Right lobe of liver (tissue), 6 donors: ENCODE results near the gene JMJD8. TPM values are rescaled to one million over a fixed set of nuclear protein-coding genes. Genes with fewer than 3 reads are reported as not detected.

Source experiments
- ATAC-seq, 4 donors: fragments of 200-7000 bp; cut with Tn5 transposase; one replicate each; pipeline ENCODE4 v1.9.1; 2020; ENCODE audit warnings: mild to moderate bottlenecking in 4 of 4, moderate library complexity in 4 of 4
- DNase-seq, 3 donors: peaks; one replicate each; pipeline ENCODE4 v3.0.0-alpha.2; 2020
- H3K27ac ChIP-seq, 3 donors: fragments of 200-600 bp; one replicate each; pipeline ENCODE4 v1.8.0; 2022
- H3K27me3 ChIP-seq, 2 donors: fragments of 200-600 bp; one replicate each; pipeline ENCODE4 v1.8.0; 2022
- H3K36me3 ChIP-seq, 4 donors: fragments of 200-600 bp; sonication (generic) in 1 of 4; one replicate each; pipeline versions ENCODE4 v1.5.1 to v1.8.0; 2017 to 2022; ENCODE audit warnings: control low read depth in 1 of 4
- H3K4me1 ChIP-seq, 4 donors: fragments of 200-600 bp; sonication (generic) in 1 of 4; one replicate each; pipeline versions ENCODE4 v1.5.1 to v1.8.0; 2017 to 2022; ENCODE audit warnings: control low read depth in 1 of 4
- H3K4me3 ChIP-seq, 3 donors: fragments of 200-600 bp; one replicate each; pipeline ENCODE4 v1.8.0; 2022
- H3K9me3 ChIP-seq, 4 donors: fragments of 200-600 bp; sonication (generic) in 1 of 4; one replicate each; pipeline versions ENCODE4 v1.5.1 to v1.8.0; 2017 to 2022; ENCODE audit warnings: control low read depth in 1 of 4
- POLR2A ChIP-seq: fragments of 450-650 bp; IDR thresholded peaks from one replicate; pipeline ENCODE4 v1.6.1; 2017; ENCODE audit warnings: antibody characterized with exemption, mild to moderate bottlenecking
- WGBS: methylation state at CpG from one replicate; pipeline ENCODE4 v1.1.6; 2018; ENCODE audit warnings: low coverage, low lambda C conversion rate; ENCODE audit not compliant: insufficient coverage; ENCODE audit errors: missing lambda C conversion rate; 5-methylcytosine and 5-hydroxymethylcytosine counted together
- intact Hi-C, 2 donors: fragments of 100-400 bp; cut with DNase I; formaldehyde crosslinking; loops; one replicate each; pipeline versions ENCODE4 v1.11.2 to v1.14.1; 2022
- total RNA-seq, 6 experiments: library from RNA; depleted of rRNA in 2 of 6; stranded (reverse); fragments of >200 nt in 2 of 6; fragmentation: NEBNext Ultra II Directional in 3 of 6; extraction: Animal tissue kit (Norgen Biotek cat#: 25700) in 3 of 6; gene quantifications; one replicate each; pipeline versions ENCODE4 v1.1.0 to v1.2.4, GENCODE V29; 2016 to 2023
- TF ChIP-seq, protein P1 (sequence below), 4 donors: fragments of 200-600 bp in 3 of 4; fragments of 450-650 bp in 1 of 4; IDR thresholded peaks; one replicate each; pipeline versions ENCODE4 v1.5.1 to v1.8.0; 2016 to 2022; ENCODE audit warnings: antibody characterized with exemption in 4 of 4, mild to moderate bottlenecking in 2 of 4
- donor health status: DM: no; HTN: yes; CAD: no.
- donor health status: DM: no; HTN: no; CAD: no.
- donor health status: DM: no; HTN: no; CAD: no.
- donor health status: DM: no; HTN: yes; CAD: no.
- donor health status: DM: no; HTN: yes; CAD: no.

Gene JMJD8
- total RNA-seq, 6 experiments from 2014 or later: 26.9 to 68.1 (median 36.9) TPM

DNA sequence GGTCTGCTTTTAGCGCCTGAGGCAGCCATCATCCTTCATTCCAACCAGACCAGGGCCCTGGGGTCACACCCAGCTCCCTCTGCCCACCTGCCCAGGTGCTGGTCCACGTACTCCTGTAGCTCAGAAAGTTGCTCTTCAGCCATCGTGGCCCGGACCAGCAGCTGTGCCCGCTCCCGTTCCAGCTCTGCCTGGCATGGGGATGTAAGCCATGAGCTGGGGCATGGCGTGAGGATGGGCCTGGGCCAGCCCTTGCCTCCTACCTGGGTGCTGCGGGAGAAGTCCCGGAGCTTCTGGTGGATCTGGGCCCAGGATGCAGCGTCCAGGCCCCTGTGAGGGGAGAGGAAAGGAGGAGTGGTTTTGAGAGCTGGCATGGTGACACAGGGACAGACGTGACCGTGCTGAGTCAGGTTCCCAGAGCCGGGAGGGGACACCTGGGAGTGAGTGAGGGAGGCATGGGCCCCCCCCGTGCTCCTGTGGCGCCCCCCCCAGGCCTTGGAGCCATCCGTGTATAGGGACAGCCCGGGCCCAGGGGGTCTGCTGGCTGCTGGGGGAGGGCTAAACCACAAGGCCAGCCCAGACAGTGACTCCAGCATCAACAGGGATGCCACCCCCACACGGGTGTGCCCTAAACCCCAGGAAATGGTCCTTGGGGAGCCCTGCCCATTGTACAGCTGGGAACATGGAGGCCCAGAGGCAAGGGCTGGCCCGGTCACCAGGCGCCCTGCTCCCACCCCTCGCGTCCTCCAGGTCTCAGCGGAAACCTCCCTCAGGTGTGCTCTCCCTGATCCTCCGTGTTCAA lies 38.9 kb upstream of the JMJD8 start:
- Histone ChIP-seq H3K27ac (no peak overlapping the region), H3K9me3 (no peaks in the 10 kb centered on the region), H3K27me3 (no peaks in the 10 kb centered on the region), H3K36me3 (no peaks in the 10 kb centered on the region), H3K4me1 (peaks cover 0 to 22% (median 3%) of the 10 kb centered on the region in 4 donors), H3K4me3 (no peak overlapping the region)
- intact Hi-C loops: no loop called here
- WGBS: 80% methylated on average over 3 of the region's 24 CpGs
- no peak for DNase-seq
- TF ChIP-seq, protein P1, sequence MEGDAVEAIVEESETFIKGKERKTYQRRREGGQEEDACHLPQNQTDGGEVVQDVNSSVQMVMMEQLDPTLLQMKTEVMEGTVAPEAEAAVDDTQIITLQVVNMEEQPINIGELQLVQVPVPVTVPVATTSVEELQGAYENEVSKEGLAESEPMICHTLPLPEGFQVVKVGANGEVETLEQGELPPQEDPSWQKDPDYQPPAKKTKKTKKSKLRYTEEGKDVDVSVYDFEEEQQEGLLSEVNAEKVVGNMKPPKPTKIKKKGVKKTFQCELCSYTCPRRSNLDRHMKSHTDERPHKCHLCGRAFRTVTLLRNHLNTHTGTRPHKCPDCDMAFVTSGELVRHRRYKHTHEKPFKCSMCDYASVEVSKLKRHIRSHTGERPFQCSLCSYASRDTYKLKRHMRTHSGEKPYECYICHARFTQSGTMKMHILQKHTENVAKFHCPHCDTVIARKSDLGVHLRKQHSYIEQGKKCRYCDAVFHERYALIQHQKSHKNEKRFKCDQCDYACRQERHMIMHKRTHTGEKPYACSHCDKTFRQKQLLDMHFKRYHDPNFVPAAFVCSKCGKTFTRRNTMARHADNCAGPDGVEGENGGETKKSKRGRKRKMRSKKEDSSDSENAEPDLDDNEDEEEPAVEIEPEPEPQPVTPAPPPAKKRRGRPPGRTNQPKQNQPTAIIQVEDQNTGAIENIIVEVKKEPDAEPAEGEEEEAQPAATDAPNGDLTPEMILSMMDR (IDR thresholded peaks at IDR 0.05): no peak
- TF ChIP-seq POLR2A: no peak
- no peak for ATAC-seq

DNA sequence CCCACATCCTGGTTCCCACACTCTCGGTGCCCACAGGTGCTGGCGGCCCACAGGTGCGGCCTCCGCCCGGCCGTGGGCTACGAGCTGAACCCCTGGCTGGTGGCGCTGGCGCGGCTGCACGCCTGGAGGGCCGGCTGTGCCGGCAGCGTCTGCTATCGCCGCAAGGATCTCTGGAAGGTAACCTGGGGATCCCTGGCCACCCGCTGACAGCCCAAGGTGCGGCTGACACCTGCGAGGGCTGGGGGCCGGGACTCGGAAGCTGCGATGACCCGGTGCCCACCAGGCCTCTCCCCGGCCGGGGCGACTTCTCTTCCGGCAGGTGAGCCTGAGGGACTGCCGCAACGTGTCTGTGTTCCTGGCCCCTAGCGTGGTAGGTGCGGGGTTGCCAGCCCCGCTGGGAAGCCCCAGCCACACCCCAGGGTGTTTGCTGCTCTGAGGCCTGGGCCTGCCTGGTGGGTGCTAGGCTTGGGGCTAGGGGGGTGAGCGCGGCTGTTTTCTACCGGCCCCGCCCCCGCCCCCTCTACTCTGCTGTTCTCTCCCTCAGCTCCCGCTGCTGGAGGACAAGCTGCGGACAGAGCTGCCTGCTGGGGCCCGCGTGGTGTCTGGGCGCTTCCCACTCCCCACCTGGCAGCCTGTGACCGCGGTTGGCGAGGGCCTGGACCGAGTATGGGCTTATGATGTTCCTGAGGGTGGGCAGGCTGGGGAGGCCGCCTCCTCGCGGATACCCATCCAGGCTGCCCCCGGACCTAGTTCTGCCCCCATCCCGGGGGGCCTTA lies 37.8 kb upstream of the JMJD8 start:
- ATAC-seq (no peak), DNase-seq (no peak)
- peak overlapping the region in 1 of 3 donors; percentile 73 for H3K27ac ChIP-seq
- peak overlapping the region; percentile 83 to 94 (median 89) for H3K4me3 ChIP-seq
- H3K27me3 ChIP-seq: no peaks in the 10 kb centered on the region
- WGBS: 84% methylated on average over 13 of the region's 51 CpGs
- peaks cover 0 to 13% (median 3%) of the 10 kb centered on the region in 4 donors for H3K4me1 ChIP-seq
- no peaks in the 10 kb centered on the region for H3K9me3 ChIP-seq
- no peaks in the 10 kb centered on the region for H3K36me3 ChIP-seq
- no peak for TF ChIP-seq POLR2A
- TF ChIP-seq, protein P1 (IDR thresholded peaks at IDR 0.05): no peak
- intact Hi-C loops: no loop called here

DNA sequence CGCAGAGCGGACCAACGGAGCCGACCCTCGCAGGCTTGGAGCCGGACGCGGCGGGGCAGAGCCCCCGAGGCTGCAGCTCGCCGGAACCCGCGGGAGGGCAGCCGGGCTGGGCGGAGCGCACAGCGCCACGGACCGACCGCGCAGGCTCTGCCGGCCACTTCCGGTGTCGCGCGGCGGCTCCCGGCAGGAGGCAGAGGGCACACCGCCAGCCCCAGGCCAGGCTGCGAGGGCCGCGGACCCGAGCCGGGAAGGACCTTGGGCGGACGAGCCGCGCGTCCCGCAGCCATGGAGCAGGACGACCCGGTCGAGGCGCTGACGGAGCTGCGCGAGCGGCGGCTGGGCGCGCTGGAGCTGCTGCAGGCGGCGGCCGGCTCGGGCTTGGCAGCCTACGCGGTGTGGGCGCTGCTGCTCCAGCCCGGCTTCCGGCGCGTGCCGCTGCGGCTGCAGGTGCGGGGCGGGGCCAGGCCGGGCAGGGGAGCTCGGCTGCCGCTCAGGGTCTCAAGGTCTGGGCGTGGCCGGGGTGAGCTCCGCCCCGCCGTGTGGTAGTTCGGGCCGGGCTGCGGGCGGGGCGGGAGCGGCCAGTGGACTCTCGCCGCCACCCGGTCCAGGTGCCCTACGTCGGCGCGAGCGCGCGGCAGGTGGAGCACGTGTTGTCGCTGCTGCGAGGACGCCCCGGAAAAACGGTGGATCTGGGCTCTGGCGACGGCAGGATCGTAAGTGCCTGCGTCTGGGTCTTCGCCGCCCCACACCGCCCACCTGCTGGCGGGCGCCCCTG lies 37.0 kb upstream of the JMJD8 start, which contains the start of gene ANTKMT:
TSS of gene ANTKMT (plus strand) at position 157 of the 775 bp plus-strand sequence. CDS start at position 286, 129 bp downstream.
- Histone ChIP-seq H3K36me3 (no peaks in the 10 kb centered on the region), H3K27me3 (no peaks in the 10 kb centered on the region), H3K9me3 (no peaks in the 10 kb centered on the region), H3K4me1 (peaks cover 0 to 18% (median 5%) of the 10 kb centered on the region in 4 donors), H3K27ac (peak within 1 kb of the TSS; percentile 50 to 80 (median 73)), H3K4me3 (peak within 1 kb of the TSS; percentile 83 to 94 (median 89))
- ATAC-seq: peak; percentile 77 to 88 (median 80)
- DNase-seq: peak; percentile 85 to 89 (median 87)
- WGBS: 0% methylated on average over 9 of the region's 106 CpGs
- peak; percentile 82 for TF ChIP-seq POLR2A
- TF ChIP-seq, protein P1 (IDR thresholded peaks at IDR 0.05): peak in 1 of 4 donors; percentile 11
- intact Hi-C loops: no loop called here

DNA sequence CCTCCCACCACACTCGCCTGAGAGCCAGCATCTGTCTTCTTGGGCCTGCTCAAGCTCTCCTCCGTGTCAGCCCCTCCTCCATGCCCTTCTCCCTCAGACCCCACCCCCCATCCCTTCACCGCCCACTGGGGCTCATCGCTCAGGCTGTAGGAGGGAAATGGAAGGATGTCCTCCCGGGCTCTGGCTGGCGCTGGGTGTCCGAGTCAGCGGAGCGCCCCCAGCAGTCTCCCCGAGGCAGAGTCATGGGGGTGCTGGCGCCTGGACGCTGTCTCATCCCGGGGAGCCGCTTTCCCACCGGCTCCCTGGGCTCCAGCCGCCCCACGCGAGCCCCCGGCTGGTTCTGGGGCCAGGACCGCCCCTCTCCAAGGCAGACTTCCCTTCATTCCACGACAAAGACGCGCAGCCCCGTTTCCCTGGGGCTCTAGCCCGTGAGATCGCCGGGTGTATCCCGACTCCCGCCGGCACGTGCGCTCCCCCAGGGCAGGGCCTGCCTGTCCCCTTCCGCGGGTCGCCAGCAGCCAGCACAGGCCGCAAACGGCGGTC lies 36.4 kb upstream of the JMJD8 start:
- intact Hi-C loops: no loop called here
- no peaks in the 10 kb centered on the region for H3K9me3 ChIP-seq
- peaks cover 0 to 24% (median 5%) of the 10 kb centered on the region in 4 donors for H3K4me1 ChIP-seq
- peak overlapping the region; percentile 47 to 80 (median 73) for H3K27ac ChIP-seq
- peak in 2 of 4 donors; percentile 4 to 15 for ATAC-seq
- H3K27me3 ChIP-seq: no peaks in the 10 kb centered on the region
- WGBS: 0% methylated on average over 13 of the region's 38 CpGs
- no peaks in the 10 kb centered on the region for H3K36me3 ChIP-seq
- DNase-seq: no peak
- no peak for TF ChIP-seq POLR2A
- peak overlapping the region; percentile 83 to 94 (median 89) for H3K4me3 ChIP-seq
